Upper lobe of left lung (tissue), 6 donors: ENCODE data around the gene SHMT1. TPM values are rescaled to one million over a fixed set of nuclear protein-coding genes. Genes with fewer than 3 reads are reported as not detected.
"Not testable (repeated sequence)": the region's sequence is repeated elsewhere in the genome, so short reads cannot be mapped to it uniquely, and the experiment has no call there.

Experiments used
- ATAC-seq, 2 donors: fragments of 200-7000 bp; cut with Tn5 transposase; one replicate each; pipeline ENCODE4 v1.9.1; 2022; ENCODE audit warnings: mild to moderate bottlenecking in 2 of 2, moderate library complexity in 2 of 2; ENCODE audit not compliant: low FRiP score in 2 of 2
- DNase-seq, 2 donors: peaks; one replicate each; pipeline ENCODE4 v3.0.0-alpha.2; 2019 to 2020
- H3K27ac ChIP-seq, 4 donors: fragments of 200-600 bp; sonication (generic); one replicate each; pipeline ENCODE4 v1.5.1; 2016 to 2019
- H3K27me3 ChIP-seq, 4 donors: fragments of 200-600 bp; sonication (generic); one replicate each; pipeline ENCODE4 v1.5.1; 2017 to 2019
- H3K36me3 ChIP-seq, 4 donors: fragments of 200-600 bp; sonication (generic); one replicate each; pipeline ENCODE4 v1.5.1; 2016 to 2019
- H3K4me1 ChIP-seq, 4 donors: fragments of 200-600 bp; sonication (generic); one replicate each; pipeline ENCODE4 v1.5.1; 2018 to 2019
- H3K4me3 ChIP-seq, 4 donors: fragments of 200-600 bp; sonication (generic); one replicate each; pipeline ENCODE4 v1.5.1; 2017 to 2019; ENCODE audit warnings: mild to moderate bottlenecking in 2 of 4, moderate library complexity in 1 of 4
- H3K9me3 ChIP-seq, 4 donors: fragments of 200-600 bp; sonication (generic); one replicate each; pipeline ENCODE4 v1.5.1; 2018 to 2019
- CTCF ChIP-seq, 6 experiments: fragments of 450-650 bp in 4 of 6; fragments of 200-600 bp in 2 of 6; sonication (generic) in 2 of 6; IDR thresholded peaks; one replicate each; pipeline ENCODE4 v1.5.1; 2016 to 2019; ENCODE audit warnings: antibody characterized with exemption in 6 of 6
- EP300 ChIP-seq, 4 donors: sonication (generic); formaldehyde crosslinking; IDR thresholded peaks; one replicate each; pipeline ENCODE4 v1.5.1; 2017; ENCODE audit warnings: antibody characterized with exemption in 4 of 4, control low read depth in 2 of 4
- POLR2A ChIP-seq, 4 donors: fragments of 450-650 bp; IDR thresholded peaks; one replicate each; pipeline ENCODE4 v1.5.1; 2016 to 2017; ENCODE audit warnings: antibody characterized with exemption in 4 of 4, mild to moderate bottlenecking in 2 of 4
- POLR2AphosphoS5 ChIP-seq, 2 donors: sonication (generic); formaldehyde crosslinking; IDR thresholded peaks; one replicate each; pipeline ENCODE4 v1.5.1; 2017; ENCODE audit warnings: antibody characterized with exemption in 2 of 2
- WGBS, 2 donors: methylation state at CpG; one replicate each; pipeline ENCODE4 v1.1.5; 2017 to 2018; 5-methylcytosine and 5-hydroxymethylcytosine counted together
- total RNA-seq, 6 donors: library from RNA; depleted of rRNA in 4 of 6; stranded (reverse); fragments of >200 nt in 4 of 6; gene quantifications; one replicate each; pipeline versions ENCODE4 v1.1.0 to v1.2.1, GENCODE V29; 2016 to 2021
- donor health status: DM: no; HTN: no; CAD: no; lungs with moderate emphysema.
- donor health status: DM: no; HTN: yes; CAD: no; lungs with severe emphysema.

Gene SHMT1
- total RNA-seq, 6 donors from 2014 or later: 27.3 to 54.5 (median 42.5) TPM

- no peak overlapping the region for H3K4me3 ChIP-seq
- ATAC-seq: no peak
- H3K36me3 ChIP-seq: no peaks in the 10 kb centered on the region
- DNase-seq: no peak
- no peaks in the 10 kb centered on the region for H3K9me3 ChIP-seq
- no peaks in the 10 kb centered on the region for H3K27me3 ChIP-seq
- no peak overlapping the region for H3K27ac ChIP-seq
- peaks cover 0 to 15% (median 14%) of the 10 kb centered on the region in 4 donors for H3K4me1 ChIP-seq
- TF ChIP-seq POLR2AphosphoS5 (IDR thresholded peaks at IDR 0.05) (no peak), CTCF (IDR thresholded peaks at IDR 0.05) (no peak), EP300 (IDR thresholded peaks at IDR 0.05) (no peak), POLR2A (IDR thresholded peaks at IDR 0.05) (no peak)
- 84 to 90% methylated on average over 2 to 11 of the region's 15 CpGs for WGBS, 2 donors
Observed at GRCh38 chr17:18380471-18381157, 17.3 kb upstream of the SHMT1 start.

GRCh38 chr17:18379246-18380146, 16.1 kb upstream of the SHMT1 start:
- no peak overlapping the region for H3K4me3 ChIP-seq
- H3K36me3 ChIP-seq: no peaks in the 10 kb centered on the region
- H3K27me3 ChIP-seq: no peaks in the 10 kb centered on the region
- peaks cover 0 to 4% (median 0%) of the 10 kb centered on the region in 4 donors for H3K9me3 ChIP-seq
- no peak for DNase-seq
- H3K4me1 ChIP-seq: peaks cover 0 to 15% (median 14%) of the 10 kb centered on the region in 4 donors
- WGBS, 2 donors: 83% methylated on average over 13 to 14 of the region's 16 CpGs
- H3K27ac ChIP-seq: no peak overlapping the region
- no peak for ATAC-seq
- TF ChIP-seq EP300 (IDR thresholded peaks at IDR 0.05) (no peak), POLR2A (IDR thresholded peaks at IDR 0.05) (no peak), CTCF (IDR thresholded peaks at IDR 0.05) (no peak), POLR2AphosphoS5 (IDR thresholded peaks at IDR 0.05) (no peak)

GRCh38 chr17:18378614-18379013, 15.3 kb upstream of the SHMT1 start:
- H3K4me3 ChIP-seq: peak overlapping the region in 1 of 4 donors; percentile 8
- peak overlapping the region in 3 of 4 donors; percentile 52 to 78 (median 63) for H3K27ac ChIP-seq
- not testable (repeated sequence) for H3K9me3 ChIP-seq, H3K27me3 ChIP-seq, H3K36me3 ChIP-seq, ATAC-seq
- peaks cover 0 to 15% (median 14%) of the 10 kb centered on the region in 4 donors for H3K4me1 ChIP-seq
- DNase-seq: peak in 1 of 2 donors; percentile 33
- WGBS, 2 donors: 74 to 79% methylated on average over 5 of the region's 5 CpGs

- ATAC-seq: no peak
- Histone ChIP-seq H3K36me3 (no peaks in the 10 kb centered on the region), H3K9me3 (peaks cover 0 to 4% (median 0%) of the 10 kb centered on the region in 4 donors), H3K4me3 (peak overlapping the region in 2 of 4 donors; percentile 8 to 17), H3K27me3 (no peaks in the 10 kb centered on the region), H3K4me1 (peaks cover 0 to 15% (median 14%) of the 10 kb centered on the region in 4 donors), H3K27ac (peak overlapping the region; percentile 52 to 87 (median 70))
- no peak for TF ChIP-seq CTCF (IDR thresholded peaks at IDR 0.05)
- TF ChIP-seq EP300 (IDR thresholded peaks at IDR 0.05): no peak
- TF ChIP-seq POLR2A (IDR thresholded peaks at IDR 0.05): no peak
- TF ChIP-seq POLR2AphosphoS5 (IDR thresholded peaks at IDR 0.05): no peak
- 80% methylated on average over 2 of the region's 2 CpGs; no CpG with 5 or more reads in 1 of the 2 donors for WGBS, 2 donors
- DNase-seq: no peak
Observed at GRCh38 chr17:18378205-18378505, 14.8 kb upstream of the SHMT1 start.

- peak within 1 kb of the TSS in 2 of 4 donors; percentile 8 to 17 for H3K4me3 ChIP-seq
- 25 to 67% methylated on average over 6 to 15 of the region's 20 CpGs for WGBS, 2 donors
- no peaks in the 10 kb centered on the region for H3K36me3 ChIP-seq
- H3K27me3 ChIP-seq: no peaks in the 10 kb centered on the region
- H3K27ac ChIP-seq: peak within 1 kb of the TSS; percentile 52 to 87 (median 70)
- DNase-seq: peak; percentile 87 to 94
- H3K9me3 ChIP-seq: peaks cover 0 to 4% (median 0%) of the 10 kb centered on the region in 4 donors
- ATAC-seq: peak; percentile 77 to 88
- peaks cover 0 to 15% (median 11%) of the 10 kb centered on the region in 4 donors for H3K4me1 ChIP-seq
- TF ChIP-seq EP300 (IDR thresholded peaks at IDR 0.05) (peak in 1 of 4 donors; percentile 14), POLR2A (IDR thresholded peaks at IDR 0.05) (peak in 1 of 4 donors; percentile 51), POLR2AphosphoS5 (IDR thresholded peaks at IDR 0.05) (peak in 1 of 2 donors; percentile 48), CTCF (IDR thresholded peaks at IDR 0.05) (peak in 1 of 6 experiments; percentile 21)
Observed at GRCh38 chr17:18377437-18378204, 14.3 kb upstream of the SHMT1 start, which contains the start of gene EVPLL. Gene EVPLL (plus strand): TSS chr17:18377778. CDS start chr17:18380938, 3,160 bp downstream.
